Measurements from ENCODE around the gene CCDC3. TPM values are rescaled to one million over a fixed set of nuclear protein-coding genes. Genes with fewer than 3 reads are reported as not detected.

The CCDC3 gene
- total and polyA plus RNA-seq, 2 of the 4 experiments (the other 2 are of a cell fraction) = 0.29 to 0.36 TPM

DNA sequence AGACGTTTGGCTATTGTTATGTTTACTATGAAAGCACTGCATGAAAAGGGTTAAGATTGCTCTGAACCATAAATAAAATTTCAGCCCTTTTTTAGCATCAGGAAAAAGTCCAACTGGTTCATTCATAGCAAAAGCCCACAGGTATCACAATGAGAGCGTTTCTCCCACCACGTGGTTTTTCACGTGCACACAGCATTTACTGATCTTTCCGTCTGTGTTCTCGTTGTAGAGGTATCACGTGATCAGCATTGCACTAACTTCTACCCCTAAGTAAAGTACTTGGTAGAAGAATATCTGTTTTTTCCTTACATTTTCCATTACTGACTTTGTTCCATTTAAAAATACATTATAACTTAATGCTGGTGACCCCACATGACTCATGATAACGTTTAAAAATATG is 17.8 kb upstream of the CCDC3 start:
- Histone ChIP-seq H2AFZ (replicated peaks; ENCODE audit: low read length, poor library complexity) (no peak overlapping the region), H2BK20ac (ENCODE audit: low read depth, low read length) (no peak overlapping the region), H3K4me3 (ENCODE audit: insufficient read depth, low read depth, low read length) (no peak overlapping the region), H3K36me3 (ENCODE audit: control insufficient read depth, insufficient read depth, low read length) (no peaks in the 10 kb centered on the region), H3K27ac (ENCODE audit: insufficient read depth, low read length) (no peak overlapping the region), H2BK5ac (ENCODE audit: low read depth, low read length, poor library complexity, severe bottlenecking) (no peak overlapping the region), H3K56ac (ENCODE audit: extremely low read depth, insufficient read depth, low read length) (no peak overlapping the region), H3K4me2 (ENCODE audit: low read depth, low read length) (no peak overlapping the region), H2AK9ac (replicated peaks; ENCODE audit: low read depth, low read length, poor library complexity) (no peak overlapping the region), H3K27me3 (ENCODE audit: control insufficient read depth, insufficient read depth, low read length) (no peaks in the 10 kb centered on the region), H3K14ac (replicated peaks; ENCODE audit: low read depth, low read length) (no peak overlapping the region), H4K91ac (ENCODE audit: insufficient read depth, low read depth, low read length) (no peak overlapping the region), H4K20me1 (ENCODE audit: insufficient read depth, low read length) (no peaks in the 10 kb centered on the region), H3K4ac (ENCODE audit: low read depth, low read length) (no peak overlapping the region), H3K23ac (ENCODE audit: low read depth, low read length) (no peak overlapping the region), H4K8ac (ENCODE audit: low read depth in 2 of 2, low read length in 2 of 2) (no peak overlapping the region), H3K9me3 (ENCODE audit: control insufficient read depth, insufficient read depth, low read length) (peaks cover 4% of the 10 kb centered on the region), H4K5ac (ENCODE audit: low read depth, low read length) (no peak overlapping the region), H2BK120ac (ENCODE audit: low read depth, low read length) (no peak overlapping the region), H3K18ac (ENCODE audit: low read depth, low read length) (no peak overlapping the region), H3K9me1 (ENCODE audit: insufficient read depth, low read length) (no peaks in the 10 kb centered on the region), H3K4me1 (ENCODE audit: control insufficient read depth, insufficient read depth, low read length) (peaks cover 2% of the 10 kb centered on the region; the same call in 1 of the 2 replicates), H3K79me1 (ENCODE audit: low read depth in 1 of 2, low read length in 2 of 2) (no peaks in the 10 kb centered on the region), H3K9ac (ENCODE audit: low read depth, low read length) (no peak overlapping the region), H2AK5ac (ENCODE audit: low read depth, low read length) (no peak overlapping the region), H2BK15ac (ENCODE audit: low read depth, low read length) (no peak overlapping the region)
- ChIA-PET POLR2A (ENCODE audit: unreplicated experiment) (no interaction called here), CTCF (no interaction called here)
- intact Hi-C loops (cut with micrococcal nuclease) = no loop called here
- WGBS, 2 experiments (ENCODE audit: extremely low coverage in 2 of 2, insufficient read length in 1 of 2) = 100% methylated on average over 1 of the region's 8 CpGs; no CpG with 5 or more reads in 1 of the 2 experiments
- BruUV-seq (replicated peaks) = no TSS peak
- ATAC-seq (ENCODE audit: low read depth) (no peak), DNase-seq (no peak)
- dilution Hi-C loops (cut with HindIII; ENCODE audit: low sequenced_read_pairs, unreplicated experiment) = no loop called here
- TF ChIP-seq SMC3 (IDR thresholded peaks at IDR 0.05; ENCODE audit: low read depth, low read length) = no peak
- in situ Hi-C loops (cut with MboI; ENCODE audit: low sequenced_read_pairs) = no loop called here
